ENCODE results near the gene ADAMTS18.

ADAMTS18 gene

GRCh38 chr16:77393955-77394354 is 40.9 kb downstream of the ADAMTS18 start:
- H3K9me3 Mint-ChIP-seq, result peaks cover 6% of the 10 kb centered on the region
- no peaks in the 10 kb centered on the region for H3K4me1 Mint-ChIP-seq (ENCODE audit: low read depth)
- H3K27me3 Mint-ChIP-seq, result peaks cover 21% of the 10 kb centered on the region
- H3K27ac Mint-ChIP-seq, result no peak overlapping the region
- no peaks in the 10 kb centered on the region for H3K36me3 Mint-ChIP-seq (ENCODE audit: low read depth)
- no peak overlapping the region for H3K4me3 Mint-ChIP-seq

- H3K4me3 Mint-ChIP-seq, result no peak overlapping the region
- H3K36me3 Mint-ChIP-seq (ENCODE audit: low read depth), result no peaks in the 10 kb centered on the region
- no peaks in the 10 kb centered on the region for H3K4me1 Mint-ChIP-seq (ENCODE audit: low read depth)
- H3K27ac Mint-ChIP-seq, result no peak overlapping the region
- peaks cover 6% of the 10 kb centered on the region for H3K9me3 Mint-ChIP-seq
- peaks cover 15% of the 10 kb centered on the region for H3K27me3 Mint-ChIP-seq
These were observed 47.0 kb downstream of the ADAMTS18 start for GRCh38 chr16:77387815-77388209.

GRCh38 chr16:77386831-77387814 is 47.7 kb downstream of the ADAMTS18 start:
- no peak overlapping the region for H3K4me3 Mint-ChIP-seq
- no peaks in the 10 kb centered on the region for H3K9me3 Mint-ChIP-seq

GRCh38 chr16:77385481-77385880 is 49.4 kb downstream of the ADAMTS18 start:
- no peaks in the 10 kb centered on the region for H3K36me3 Mint-ChIP-seq (ENCODE audit: low read depth)
- no peaks in the 10 kb centered on the region for H3K4me1 Mint-ChIP-seq (ENCODE audit: low read depth)

More at GRCh38 chr16:77386831-77387814, 47.7 kb downstream of the ADAMTS18 start:
- no peaks in the 10 kb centered on the region for H3K4me1 Mint-ChIP-seq (ENCODE audit: low read depth)
- H3K27me3 Mint-ChIP-seq, result peaks cover 9% of the 10 kb centered on the region
- H3K27ac Mint-ChIP-seq, result no peak overlapping the region
- H3K36me3 Mint-ChIP-seq (ENCODE audit: low read depth), result no peaks in the 10 kb centered on the region

GRCh38 chr16:77383606-77384187 is 51.1 kb downstream of the ADAMTS18 start:
- Mint-ChIP-seq H3K4me1 (ENCODE audit: low read depth) (no peaks in the 10 kb centered on the region), H3K36me3 (ENCODE audit: low read depth) (no peaks in the 10 kb centered on the region), H3K27me3 (peaks cover 3% of the 10 kb centered on the region), H3K4me3 (no peak overlapping the region), H3K27ac (no peak overlapping the region), H3K9me3 (no peaks in the 10 kb centered on the region)

More at GRCh38 chr16:77385481-77385880, 49.4 kb downstream of the ADAMTS18 start:
- H3K9me3 Mint-ChIP-seq, result no peaks in the 10 kb centered on the region
- H3K4me3 Mint-ChIP-seq, result no peak overlapping the region
- H3K27me3 Mint-ChIP-seq, result peaks cover 3% of the 10 kb centered on the region
- H3K27ac Mint-ChIP-seq, result no peak overlapping the region

GRCh38 chr16:77376358-77376757 is 58.5 kb downstream of the ADAMTS18 start:
- Mint-ChIP-seq H3K4me3 (no peak overlapping the region), H3K36me3 (ENCODE audit: low read depth) (no peaks in the 10 kb centered on the region), H3K9me3 (no peaks in the 10 kb centered on the region), H3K27me3 (peaks cover 10% of the 10 kb centered on the region), H3K4me1 (ENCODE audit: low read depth) (no peaks in the 10 kb centered on the region), H3K27ac (no peak overlapping the region)

- Mint-ChIP-seq H3K9me3 (no peaks in the 10 kb centered on the region), H3K4me3 (no peak overlapping the region), H3K4me1 (ENCODE audit: low read depth) (no peaks in the 10 kb centered on the region), H3K27me3 (peaks cover 16% of the 10 kb centered on the region), H3K27ac (no peak overlapping the region), H3K36me3 (ENCODE audit: low read depth) (no peaks in the 10 kb centered on the region)
These were observed 59.4 kb downstream of the ADAMTS18 start for GRCh38 chr16:77375396-77375795.

GRCh38 chr16:77374384-77374783 is 60.5 kb downstream of the ADAMTS18 start:
- no peaks in the 10 kb centered on the region for H3K36me3 Mint-ChIP-seq (ENCODE audit: low read depth)
- peaks cover 16% of the 10 kb centered on the region for H3K27me3 Mint-ChIP-seq

GRCh38 chr16:77373726-77374125 is 61.1 kb downstream of the ADAMTS18 start:
- H3K27ac Mint-ChIP-seq, result no peak overlapping the region
- H3K4me3 Mint-ChIP-seq, result no peak overlapping the region
- no peaks in the 10 kb centered on the region for H3K9me3 Mint-ChIP-seq
- H3K27me3 Mint-ChIP-seq, result peaks cover 16% of the 10 kb centered on the region
- H3K36me3 Mint-ChIP-seq (ENCODE audit: low read depth), result no peaks in the 10 kb centered on the region
- no peaks in the 10 kb centered on the region for H3K4me1 Mint-ChIP-seq (ENCODE audit: low read depth)

More at GRCh38 chr16:77374384-77374783, 60.5 kb downstream of the ADAMTS18 start:
- Mint-ChIP-seq H3K4me1 (ENCODE audit: low read depth) (no peaks in the 10 kb centered on the region), H3K27ac (no peak overlapping the region), H3K4me3 (no peak overlapping the region), H3K9me3 (no peaks in the 10 kb centered on the region)

GRCh38 chr16:77364770-77365169 is 70.1 kb downstream of the ADAMTS18 start:
- H3K27me3 Mint-ChIP-seq, result no peaks in the 10 kb centered on the region
- H3K27ac Mint-ChIP-seq, result no peak overlapping the region
- H3K9me3 Mint-ChIP-seq, result no peaks in the 10 kb centered on the region
- no peaks in the 10 kb centered on the region for H3K4me1 Mint-ChIP-seq (ENCODE audit: low read depth)
- H3K4me3 Mint-ChIP-seq, result no peak overlapping the region
- H3K36me3 Mint-ChIP-seq (ENCODE audit: low read depth), result no peaks in the 10 kb centered on the region

GRCh38 chr16:77359065-77359502 is 75.8 kb downstream of the ADAMTS18 start:
- Mint-ChIP-seq H3K36me3 (ENCODE audit: low read depth) (no peaks in the 10 kb centered on the region), H3K4me1 (ENCODE audit: low read depth) (no peaks in the 10 kb centered on the region), H3K27ac (no peak overlapping the region), H3K27me3 (peaks cover 4% of the 10 kb centered on the region), H3K9me3 (no peaks in the 10 kb centered on the region), H3K4me3 (no peak overlapping the region)

- Mint-ChIP-seq H3K27me3 (peaks cover 13% of the 10 kb centered on the region), H3K4me3 (no peak overlapping the region), H3K27ac (no peak overlapping the region), H3K36me3 (ENCODE audit: low read depth) (no peaks in the 10 kb centered on the region), H3K9me3 (no peaks in the 10 kb centered on the region), H3K4me1 (ENCODE audit: low read depth) (no peaks in the 10 kb centered on the region)
These were observed 81.1 kb downstream of the ADAMTS18 start for GRCh38 chr16:77353587-77354263.

- Mint-ChIP-seq H3K27ac (no peak overlapping the region), H3K36me3 (ENCODE audit: low read depth) (no peaks in the 10 kb centered on the region), H3K4me1 (ENCODE audit: low read depth) (no peaks in the 10 kb centered on the region), H3K4me3 (no peak overlapping the region), H3K9me3 (no peaks in the 10 kb centered on the region), H3K27me3 (peaks cover 4% of the 10 kb centered on the region)
These were observed 90.5 kb downstream of the ADAMTS18 start for GRCh38 chr16:77344341-77344740.

GRCh38 chr16:77336637-77337036 is 98.2 kb downstream of the ADAMTS18 start:
- Mint-ChIP-seq H3K4me1 (ENCODE audit: low read depth) (no peaks in the 10 kb centered on the region), H3K4me3 (no peak overlapping the region), H3K27ac (no peak overlapping the region), H3K36me3 (ENCODE audit: low read depth) (no peaks in the 10 kb centered on the region), H3K27me3 (peaks cover 9% of the 10 kb centered on the region), H3K9me3 (no peaks in the 10 kb centered on the region)

Measured in stimulated activated naive CD8-positive, alpha-beta T cell treated with anti-CD3 and anti-CD28 coated beads, Interleukin-15, Interleukin-2, amounts not matched to agents 100 ng/mL and 50 ng/mL, for 24 hours (primary cell).